NT2/D1 (cell line): Measurements from ENCODE around the gene TMEM269.

Experiments
- SUZ12 ChIP-seq: IDR thresholded peaks from 2 replicates; pipeline ENCODE4 v1.6.1; 2011; ENCODE audit not compliant: insufficient read length, insufficient read depth; ENCODE audit errors: extremely low read depth
- YY1 ChIP-seq: IDR thresholded peaks from 2 replicates; pipeline ENCODE4 v1.6.1; 2011; ENCODE audit not compliant: insufficient read length, insufficient read depth
- ZNF274 ChIP-seq: IDR thresholded peaks from 2 replicates; pipeline ENCODE4 v1.6.1; 2011; ENCODE audit warnings: mild to moderate bottlenecking, low read depth, low read length

GRCh38 chr1:42848823-42849537, 64.2 kb downstream of the TMEM269 start:
- TF ChIP-seq ZNF274 = no peak
- TF ChIP-seq YY1 = no peak
- no peak for TF ChIP-seq SUZ12
